ENCODE results near the gene LEKR1.

DNA sequence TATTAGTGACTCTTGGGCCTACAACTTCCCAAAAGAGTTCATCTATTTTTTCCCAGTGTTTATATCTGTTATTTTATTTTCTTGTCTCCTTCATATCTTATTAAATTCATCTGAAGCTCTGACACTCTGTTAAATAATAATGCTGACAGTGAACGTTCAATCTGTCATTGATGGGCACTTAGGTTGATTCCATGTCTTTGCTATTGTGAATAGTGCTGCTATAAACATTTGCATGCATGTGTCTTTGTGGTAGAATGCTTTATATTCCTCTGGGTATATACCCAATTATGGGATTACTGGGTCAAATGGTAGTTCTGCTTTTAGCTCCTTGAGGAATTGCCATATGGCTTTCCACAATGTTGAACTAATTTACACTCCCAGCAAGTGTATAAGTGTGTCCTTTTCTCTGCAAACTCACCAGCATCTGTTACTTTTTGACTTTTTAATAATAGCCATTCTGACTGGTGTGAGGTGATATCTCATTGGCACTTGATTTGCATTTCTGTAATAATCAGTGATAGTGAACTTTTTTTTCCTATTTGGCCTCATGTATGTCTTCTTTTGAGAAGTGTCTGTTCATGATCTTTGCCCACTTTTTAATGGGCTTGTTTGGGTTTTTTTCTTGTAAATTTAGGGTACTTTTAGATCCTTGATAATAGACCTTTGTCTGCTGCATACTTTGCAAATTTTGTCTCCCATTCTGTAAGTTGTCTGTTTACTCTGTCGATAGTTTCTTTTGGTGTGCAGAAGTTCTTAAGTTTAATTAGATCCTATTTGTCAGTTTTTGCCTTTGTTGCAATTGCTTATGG lies 122.5 kb downstream of the LEKR1 start:
- TF ChIP-seq, protein P1, sequence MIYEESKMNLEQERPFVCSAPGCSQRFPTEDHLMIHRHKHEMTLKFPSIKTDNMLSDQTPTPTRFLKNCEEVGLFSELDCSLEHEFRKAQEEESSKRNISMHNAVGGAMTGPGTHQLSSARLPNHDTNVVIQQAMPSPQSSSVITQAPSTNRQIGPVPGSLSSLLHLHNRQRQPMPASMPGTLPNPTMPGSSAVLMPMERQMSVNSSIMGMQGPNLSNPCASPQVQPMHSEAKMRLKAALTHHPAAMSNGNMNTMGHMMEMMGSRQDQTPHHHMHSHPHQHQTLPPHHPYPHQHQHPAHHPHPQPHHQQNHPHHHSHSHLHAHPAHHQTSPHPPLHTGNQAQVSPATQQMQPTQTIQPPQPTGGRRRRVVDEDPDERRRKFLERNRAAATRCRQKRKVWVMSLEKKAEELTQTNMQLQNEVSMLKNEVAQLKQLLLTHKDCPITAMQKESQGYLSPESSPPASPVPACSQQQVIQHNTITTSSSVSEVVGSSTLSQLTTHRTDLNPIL (CRISPR knock-in tag; IDR thresholded peaks at IDR 0.05; ENCODE audit: low read depth), result no peak
- TF ChIP-seq ZNF565 (CRISPR knock-in tag; conservative IDR thresholded peaks at IDR 0.05; ENCODE audit: low read depth), result no peak
- TF ChIP-seq ZFP3 (CRISPR knock-in tag; IDR thresholded peaks at IDR 0.05), result no peak
- TF ChIP-seq, protein P2, sequence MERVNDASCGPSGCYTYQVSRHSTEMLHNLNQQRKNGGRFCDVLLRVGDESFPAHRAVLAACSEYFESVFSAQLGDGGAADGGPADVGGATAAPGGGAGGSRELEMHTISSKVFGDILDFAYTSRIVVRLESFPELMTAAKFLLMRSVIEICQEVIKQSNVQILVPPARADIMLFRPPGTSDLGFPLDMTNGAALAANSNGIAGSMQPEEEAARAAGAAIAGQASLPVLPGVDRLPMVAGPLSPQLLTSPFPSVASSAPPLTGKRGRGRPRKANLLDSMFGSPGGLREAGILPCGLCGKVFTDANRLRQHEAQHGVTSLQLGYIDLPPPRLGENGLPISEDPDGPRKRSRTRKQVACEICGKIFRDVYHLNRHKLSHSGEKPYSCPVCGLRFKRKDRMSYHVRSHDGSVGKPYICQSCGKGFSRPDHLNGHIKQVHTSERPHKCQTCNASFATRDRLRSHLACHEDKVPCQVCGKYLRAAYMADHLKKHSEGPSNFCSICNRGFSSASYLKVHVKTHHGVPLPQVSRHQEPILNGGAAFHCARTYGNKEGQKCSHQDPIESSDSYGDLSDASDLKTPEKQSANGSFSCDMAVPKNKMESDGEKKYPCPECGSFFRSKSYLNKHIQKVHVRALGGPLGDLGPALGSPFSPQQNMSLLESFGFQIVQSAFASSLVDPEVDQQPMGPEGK (CRISPR knock-in tag; IDR thresholded peaks at IDR 0.05; ENCODE audit: borderline replicate concordance), result no peak
- TF ChIP-seq BACH2 (CRISPR knock-in tag; IDR thresholded peaks at IDR 0.05; ENCODE audit: borderline replicate concordance), result no peak
- TF ChIP-seq ZNF8 (CRISPR knock-in tag; IDR thresholded peaks at IDR 0.05), result no peak
